ENCODE measurements around the gene SMTNL2. TPM values are rescaled to one million over a fixed set of nuclear protein-coding genes. Genes with fewer than 3 reads are reported as not detected.

Gene SMTNL2
- total RNA-seq, 1 donor: not detected

DNA sequence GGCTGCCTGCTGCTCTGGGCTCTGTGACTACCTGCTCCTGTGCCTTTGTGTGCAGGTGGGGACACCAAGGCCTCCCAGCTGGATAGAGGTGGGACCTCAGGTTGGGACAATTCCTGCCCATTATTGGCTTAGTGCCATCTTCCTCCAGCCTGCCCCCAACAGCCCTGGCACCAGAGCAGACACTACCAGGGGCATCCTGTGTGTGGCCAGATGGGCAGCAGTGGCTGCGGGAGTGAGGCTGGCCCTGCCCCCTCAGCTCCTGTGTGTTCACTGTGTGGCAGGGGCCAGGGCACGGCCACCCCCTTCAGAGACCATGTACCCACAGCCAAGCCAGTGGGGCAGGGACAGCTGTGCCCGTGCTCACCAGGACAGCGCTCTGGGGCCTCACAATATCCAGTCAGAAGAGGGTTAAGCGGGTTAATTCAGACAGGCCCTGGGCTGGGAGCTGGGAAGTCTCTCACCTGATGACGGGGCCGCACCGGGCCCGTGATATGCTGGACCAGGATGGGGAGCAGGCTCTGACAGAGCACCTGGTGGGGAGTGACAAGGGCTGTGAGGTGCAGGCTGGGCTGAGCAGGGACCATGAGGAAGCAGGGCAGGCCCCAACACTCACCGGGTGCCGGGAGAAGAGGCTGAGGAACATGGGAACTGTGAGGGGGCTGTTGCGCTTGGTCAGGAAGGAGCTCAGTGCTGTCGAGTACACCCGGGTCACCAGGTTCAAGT is 42.2 kb upstream of the SMTNL2 start:
- Histone ChIP-seq H3K4me3 (ENCODE audit: low read length) (no peak overlapping the region), H3K27me3 (ENCODE audit: insufficient read depth, low read length) (no peaks in the 10 kb centered on the region), H3K9me3 (ENCODE audit: low read depth, low read length) (no peaks in the 10 kb centered on the region), H3K4me1 (ENCODE audit: insufficient read depth, low read length) (no peaks in the 10 kb centered on the region)

DNA sequence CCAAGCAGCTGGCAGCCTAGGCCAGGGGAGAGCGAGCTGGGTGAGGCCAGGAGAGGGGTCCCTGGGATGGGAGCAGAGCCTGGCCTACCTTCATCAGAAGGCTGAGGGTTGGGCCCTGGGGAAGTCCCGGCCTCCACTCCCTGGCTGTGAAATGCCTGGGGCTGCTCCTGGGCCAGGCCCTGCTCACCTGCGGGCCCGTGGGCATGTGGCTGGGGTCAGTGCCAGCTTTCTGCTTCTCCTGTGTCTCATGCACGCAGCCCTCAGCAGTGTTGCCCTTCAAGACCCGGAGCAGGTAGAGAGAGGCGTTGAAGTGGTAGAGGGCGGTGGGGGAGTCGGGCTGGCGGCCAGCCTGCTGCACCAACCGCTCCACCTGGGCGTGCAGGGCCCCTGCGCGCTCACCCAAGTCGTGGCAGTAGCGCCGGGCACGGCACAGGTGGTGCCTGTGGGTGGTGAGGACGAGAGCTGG is 41.6 kb upstream of the SMTNL2 start:
- Histone ChIP-seq H3K9me3 (ENCODE audit: low read depth, low read length) (no peaks in the 10 kb centered on the region), H3K27me3 (ENCODE audit: insufficient read depth, low read length) (no peaks in the 10 kb centered on the region), H3K4me1 (ENCODE audit: insufficient read depth, low read length) (no peaks in the 10 kb centered on the region), H3K4me3 (ENCODE audit: low read length) (no peak overlapping the region)

DNA sequence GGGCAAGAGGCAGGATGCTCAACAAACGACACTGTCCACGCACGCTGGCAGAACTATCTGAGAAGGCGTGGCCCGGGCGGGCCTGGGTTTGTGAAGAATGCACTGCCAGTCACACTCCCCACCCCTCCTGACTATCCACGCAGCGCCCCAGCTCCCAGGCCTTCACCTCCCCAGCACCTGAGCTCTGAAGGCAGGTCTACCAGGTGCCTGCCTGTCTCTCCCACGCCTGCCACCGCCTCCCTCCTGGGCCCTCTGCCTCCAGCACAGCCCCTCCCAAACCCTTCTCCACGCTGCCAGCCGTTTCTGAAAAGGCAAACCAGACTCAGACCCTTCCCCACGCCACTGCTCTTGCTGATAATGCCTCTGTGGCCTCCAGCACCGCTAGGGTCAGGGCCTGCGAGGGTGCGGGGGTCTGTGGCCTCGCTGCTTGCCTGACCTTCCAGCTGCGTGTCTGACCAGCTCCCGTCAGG is 40.7 kb upstream of the SMTNL2 start:
- Histone ChIP-seq H3K4me3 (ENCODE audit: low read length) (no peak overlapping the region), H3K9me3 (ENCODE audit: low read depth, low read length) (no peaks in the 10 kb centered on the region), H3K4me1 (ENCODE audit: insufficient read depth, low read length) (no peaks in the 10 kb centered on the region), H3K27me3 (ENCODE audit: insufficient read depth, low read length) (no peaks in the 10 kb centered on the region)

- Histone ChIP-seq H3K4me1 (ENCODE audit: insufficient read depth, low read length) (no peaks in the 10 kb centered on the region), H3K9me3 (ENCODE audit: low read depth, low read length) (no peaks in the 10 kb centered on the region), H3K27me3 (ENCODE audit: insufficient read depth, low read length) (no peaks in the 10 kb centered on the region), H3K4me3 (ENCODE audit: low read length) (no peak overlapping the region)
Observed at GRCh38 chr17:4544135-4544950, 40.0 kb upstream of the SMTNL2 start.

DNA sequence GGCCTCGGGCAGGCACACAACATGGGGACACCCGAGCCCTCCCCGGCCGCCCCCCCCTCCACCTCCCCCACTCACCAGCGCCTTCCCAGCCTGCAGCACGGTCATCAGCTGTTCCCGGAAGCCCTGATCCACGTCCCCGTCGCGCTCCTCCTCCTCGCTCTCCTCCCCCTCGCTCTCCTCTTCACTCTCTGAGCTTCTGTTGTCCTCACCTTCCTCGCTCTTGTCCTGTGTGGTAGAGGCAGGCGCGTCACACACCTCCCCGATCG is 39.4 kb upstream of the SMTNL2 start:
- Histone ChIP-seq H3K9me3 (ENCODE audit: low read depth, low read length) (no peaks in the 10 kb centered on the region), H3K4me1 (ENCODE audit: insufficient read depth, low read length) (no peaks in the 10 kb centered on the region), H3K4me3 (ENCODE audit: low read length) (no peak overlapping the region), H3K27me3 (ENCODE audit: insufficient read depth, low read length) (no peaks in the 10 kb centered on the region)

- H3K4me3 ChIP-seq (ENCODE audit: low read length): no peak overlapping the region
- no peaks in the 10 kb centered on the region for H3K27me3 ChIP-seq (ENCODE audit: insufficient read depth, low read length)
- H3K9me3 ChIP-seq (ENCODE audit: low read depth, low read length): no peaks in the 10 kb centered on the region
- H3K4me1 ChIP-seq (ENCODE audit: insufficient read depth, low read length): no peaks in the 10 kb centered on the region
Observed at GRCh38 chr17:4545217-4545951, 38.9 kb upstream of the SMTNL2 start.

DNA sequence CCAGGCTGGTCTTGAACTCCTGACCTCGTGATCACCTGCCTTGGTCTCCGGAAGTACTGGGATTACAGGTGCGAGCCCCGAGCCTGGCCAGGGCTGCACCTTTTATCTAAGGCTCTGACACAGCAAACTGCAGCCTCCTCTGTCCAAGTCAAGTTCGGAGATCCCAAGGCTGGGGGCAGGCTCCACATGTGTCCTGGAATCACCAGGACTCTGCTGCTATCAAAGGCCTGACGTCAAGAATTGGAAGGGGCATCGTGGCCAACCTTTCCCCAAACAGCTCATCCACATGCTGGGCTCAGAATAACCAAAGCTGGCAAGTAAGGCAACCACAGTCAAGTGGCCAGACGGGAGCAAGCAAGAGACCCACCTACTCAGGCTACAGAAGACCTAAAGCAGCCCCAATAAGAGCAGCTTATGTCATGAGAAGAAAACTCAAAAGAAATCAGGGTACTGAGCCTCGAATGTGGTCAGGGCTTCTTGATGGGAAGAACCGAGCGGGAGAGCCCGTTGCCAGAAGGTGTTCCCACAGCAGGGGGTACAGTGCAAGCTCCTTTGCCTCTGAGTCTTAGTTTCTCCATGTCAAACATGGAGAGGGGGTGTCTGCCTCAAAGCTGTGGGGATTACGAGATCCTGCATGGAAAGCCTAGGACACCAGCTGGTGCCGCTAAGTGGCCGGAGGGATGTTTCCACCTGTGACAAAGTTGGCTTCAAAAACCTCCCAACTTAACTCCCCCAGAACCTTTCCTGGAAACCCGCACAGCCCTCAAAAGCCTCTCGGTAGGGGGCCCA is 37.0 kb upstream of the SMTNL2 start:
- Histone ChIP-seq H3K4me3 (ENCODE audit: low read length) (no peak overlapping the region), H3K27me3 (ENCODE audit: insufficient read depth, low read length) (no peaks in the 10 kb centered on the region), H3K9me3 (ENCODE audit: low read depth, low read length) (no peaks in the 10 kb centered on the region), H3K4me1 (ENCODE audit: insufficient read depth, low read length) (no peaks in the 10 kb centered on the region)

DNA sequence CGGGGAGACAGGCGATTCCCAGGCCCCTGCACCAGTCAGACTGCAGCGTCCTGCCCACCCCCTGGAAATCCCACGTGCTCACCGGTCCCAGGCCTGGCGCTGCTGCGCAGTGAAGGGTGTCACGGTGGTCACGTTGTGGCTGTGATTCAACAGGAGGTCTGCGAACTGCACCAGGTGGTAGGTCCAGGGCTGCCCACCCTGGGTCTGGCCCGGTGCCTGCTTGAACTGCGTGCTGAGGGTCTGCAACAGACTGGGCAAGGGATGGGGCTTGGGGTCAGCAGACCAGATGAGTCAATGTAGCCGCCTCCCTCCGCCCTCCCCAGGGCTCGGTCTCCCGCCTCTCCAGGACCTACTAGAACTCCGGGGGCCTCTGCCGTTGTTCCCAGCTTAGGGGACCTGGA is 36.3 kb upstream of the SMTNL2 start:
- no peak overlapping the region for H3K4me3 ChIP-seq (ENCODE audit: low read length)
- H3K9me3 ChIP-seq (ENCODE audit: low read depth, low read length): no peaks in the 10 kb centered on the region
- H3K27me3 ChIP-seq (ENCODE audit: insufficient read depth, low read length): no peaks in the 10 kb centered on the region
- H3K4me1 ChIP-seq (ENCODE audit: insufficient read depth, low read length): no peaks in the 10 kb centered on the region

GRCh38 chr17:4548721-4549531 is 35.4 kb upstream of the SMTNL2 start:
- Histone ChIP-seq H3K9me3 (ENCODE audit: low read depth, low read length) (no peaks in the 10 kb centered on the region), H3K27me3 (ENCODE audit: insufficient read depth, low read length) (no peaks in the 10 kb centered on the region), H3K4me3 (ENCODE audit: low read length) (no peak overlapping the region), H3K4me1 (ENCODE audit: insufficient read depth, low read length) (peaks cover 3% of the 10 kb centered on the region)

DNA sequence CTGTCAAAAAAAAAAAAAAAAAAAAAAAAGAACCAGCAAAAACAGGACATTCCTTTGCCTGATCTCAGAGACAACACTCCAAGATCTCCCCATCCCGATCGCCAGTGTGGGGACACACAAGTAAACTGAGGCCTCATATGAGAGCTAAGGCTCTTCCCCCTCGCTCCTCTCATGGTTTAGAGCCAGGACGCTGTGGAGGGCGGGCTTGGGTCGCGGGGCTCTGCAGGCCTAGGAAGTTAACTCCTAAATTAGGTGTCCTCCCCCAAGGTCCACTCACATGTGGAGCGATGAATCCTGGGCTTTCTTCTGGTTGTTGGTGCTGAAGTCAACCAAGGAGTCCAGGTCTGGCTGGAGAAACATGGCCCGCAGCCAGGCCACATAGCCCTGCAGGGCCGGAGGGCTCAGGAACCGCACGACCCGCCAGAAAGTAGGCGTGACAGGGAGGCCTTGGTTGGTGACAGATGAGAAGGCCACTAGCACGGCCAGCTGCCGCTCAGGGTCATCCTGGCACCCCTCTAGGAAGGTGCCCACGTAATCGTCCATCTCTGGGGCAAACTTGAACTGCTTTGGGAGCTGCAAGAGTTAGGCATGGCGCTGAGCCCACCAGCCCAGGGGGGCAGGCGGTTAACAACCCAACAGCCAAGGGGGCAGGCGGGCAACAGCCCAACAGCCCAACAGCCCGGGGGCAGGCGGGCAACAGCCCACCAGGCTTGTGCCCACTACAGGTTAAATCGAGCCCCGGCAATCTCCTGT is 34.4 kb upstream of the SMTNL2 start:
- Histone ChIP-seq H3K4me3 (ENCODE audit: low read length) (no peak overlapping the region), H3K9me3 (ENCODE audit: low read depth, low read length) (no peaks in the 10 kb centered on the region), H3K4me1 (ENCODE audit: insufficient read depth, low read length) (peaks cover 13% of the 10 kb centered on the region), H3K27me3 (ENCODE audit: insufficient read depth, low read length) (no peaks in the 10 kb centered on the region)

DNA sequence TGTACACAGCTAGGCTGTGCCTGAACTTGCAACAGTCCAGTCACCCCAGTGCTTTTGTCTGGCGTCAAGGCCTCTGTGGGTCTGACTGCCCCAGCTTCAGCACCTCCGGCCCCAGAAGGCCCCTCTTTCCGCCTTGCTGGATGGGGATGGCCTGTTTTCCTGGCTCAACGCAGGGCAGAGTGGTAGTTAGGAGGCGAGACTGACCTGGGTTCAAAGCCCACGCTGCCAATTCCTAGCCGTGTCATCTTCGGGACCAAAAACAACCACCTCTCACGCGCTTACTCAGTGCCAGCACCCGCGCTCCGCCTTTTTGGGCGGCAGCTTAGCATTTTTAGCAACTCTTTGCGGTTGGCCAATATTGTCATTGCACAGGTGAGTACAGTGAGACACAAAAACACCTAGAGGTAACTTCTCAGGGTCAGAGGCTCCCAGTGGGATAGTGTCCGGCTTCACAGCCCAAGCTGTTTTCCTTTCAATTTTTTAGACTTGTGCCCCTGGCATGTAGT is 33.7 kb upstream of the SMTNL2 start:
- no peaks in the 10 kb centered on the region for H3K27me3 ChIP-seq (ENCODE audit: insufficient read depth, low read length)
- no peak overlapping the region for H3K4me3 ChIP-seq (ENCODE audit: low read length)
- peaks cover 14% of the 10 kb centered on the region for H3K4me1 ChIP-seq (ENCODE audit: insufficient read depth, low read length)
- no peaks in the 10 kb centered on the region for H3K9me3 ChIP-seq (ENCODE audit: low read depth, low read length)

- no peaks in the 10 kb centered on the region for H3K27me3 ChIP-seq (ENCODE audit: insufficient read depth, low read length)
- peaks cover 20% of the 10 kb centered on the region for H3K4me1 ChIP-seq (ENCODE audit: insufficient read depth, low read length)
- no peaks in the 10 kb centered on the region for H3K9me3 ChIP-seq (ENCODE audit: low read depth, low read length)
- no peak overlapping the region for H3K4me3 ChIP-seq (ENCODE audit: low read length)
Observed at GRCh38 chr17:4551141-4551540, 33.2 kb upstream of the SMTNL2 start.

DNA sequence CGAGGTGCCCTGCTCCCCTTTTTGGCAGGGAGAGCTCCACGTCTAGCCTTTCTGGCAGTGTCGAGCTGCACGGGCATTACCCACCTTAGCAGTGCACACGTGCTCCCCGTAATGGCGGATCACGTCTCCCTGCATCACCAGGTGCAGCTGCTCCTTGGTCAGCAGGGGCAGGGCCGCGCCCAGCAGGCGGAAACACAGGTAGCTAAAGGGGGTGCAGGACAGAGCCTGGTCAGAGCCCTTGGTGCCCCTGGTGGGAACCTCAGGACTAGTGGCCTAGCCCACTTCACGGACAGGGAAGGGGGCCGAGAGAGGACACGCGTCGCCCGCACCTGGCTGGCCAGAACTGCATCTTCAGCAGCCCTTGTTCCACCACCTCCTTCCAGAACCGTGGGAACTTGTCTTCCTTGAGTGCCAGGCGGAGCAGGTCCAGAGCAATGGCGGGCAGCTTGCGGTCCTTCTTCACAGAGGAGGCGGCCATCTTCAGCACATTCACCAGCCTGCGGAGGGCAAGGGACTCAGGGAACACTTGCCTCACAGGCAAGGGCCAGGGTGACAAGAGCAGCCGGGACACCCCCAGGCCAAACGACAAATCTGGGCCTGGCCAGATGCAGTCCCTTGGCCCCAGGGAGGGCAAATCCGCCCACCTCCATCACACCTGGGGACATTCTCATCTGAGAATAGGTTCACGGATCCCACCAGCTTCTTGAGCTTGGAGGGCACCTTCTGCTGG is 32.4 kb upstream of the SMTNL2 start:
- no peaks in the 10 kb centered on the region for H3K27me3 ChIP-seq (ENCODE audit: insufficient read depth, low read length)
- H3K9me3 ChIP-seq (ENCODE audit: low read depth, low read length): no peaks in the 10 kb centered on the region
- no peak overlapping the region for H3K4me3 ChIP-seq (ENCODE audit: low read length)
- H3K4me1 ChIP-seq (ENCODE audit: insufficient read depth, low read length): peaks cover 21% of the 10 kb centered on the region
